HuH-7 (cell line): ENCODE data around the gene TUNAR.

Source experiments
- DNase-seq: peaks from one replicate; pipeline ENCODE4 v3.0.0; 2011; ENCODE audit warnings: low spot score

Gene TUNAR

GRCh38 chr14:95876761-95877538 lies at the start of gene TUNAR:
Gene TUNAR (plus strand): TSS chr14:95876832.
- DNase-seq, result no peak

- DNase-seq, result no peak
Measured at GRCh38 chr14:95828649-95829265, 47.9 kb upstream of the TUNAR start.

- no peak for DNase-seq
Measured at GRCh38 chr14:95829321-95829720, 47.3 kb upstream of the TUNAR start.

GRCh38 chr14:95830386-95830785 lies 46.2 kb upstream of the TUNAR start:
- DNase-seq, result no peak

GRCh38 chr14:95831041-95831440 lies 45.6 kb upstream of the TUNAR start:
- no peak for DNase-seq

GRCh38 chr14:95831468-95831867 lies 45.2 kb upstream of the TUNAR start:
- no peak for DNase-seq

- DNase-seq, result no peak
Measured at GRCh38 chr14:95832012-95832411, 44.6 kb upstream of the TUNAR start.

GRCh38 chr14:95833429-95833828 lies 43.2 kb upstream of the TUNAR start:
- DNase-seq, result no peak

GRCh38 chr14:95834496-95834895 lies 42.1 kb upstream of the TUNAR start:
- no peak for DNase-seq

GRCh38 chr14:95835121-95835730 lies 41.4 kb upstream of the TUNAR start:
- no peak for DNase-seq

GRCh38 chr14:95838862-95839261 lies 37.8 kb upstream of the TUNAR start:
- DNase-seq, result no peak

- DNase-seq, result no peak
Measured at GRCh38 chr14:95840094-95840700, 36.4 kb upstream of the TUNAR start.

- DNase-seq, result no peak
Measured at GRCh38 chr14:95841668-95842067, 35.0 kb upstream of the TUNAR start.

GRCh38 chr14:95849761-95850160 lies 26.9 kb upstream of the TUNAR start:
- DNase-seq, result no peak

GRCh38 chr14:95850429-95850828 lies 26.2 kb upstream of the TUNAR start:
- DNase-seq, result no peak

GRCh38 chr14:95855606-95856005 lies 21.0 kb upstream of the TUNAR start:
- DNase-seq, result no peak

- no peak for DNase-seq
Measured at GRCh38 chr14:95857275-95857674, 19.4 kb upstream of the TUNAR start.

- no peak for DNase-seq
Measured at GRCh38 chr14:95858893-95859292, 17.7 kb upstream of the TUNAR start.

GRCh38 chr14:95862243-95862642 lies 14.4 kb upstream of the TUNAR start:
- DNase-seq, result no peak

GRCh38 chr14:95863295-95863694 lies 13.3 kb upstream of the TUNAR start:
- DNase-seq, result no peak

- DNase-seq, result no peak
Measured at GRCh38 chr14:95869776-95870175, 6.9 kb upstream of the TUNAR start.

GRCh38 chr14:95870772-95871171 lies 5.9 kb upstream of the TUNAR start:
- no peak for DNase-seq

GRCh38 chr14:95871531-95871930 lies 5.1 kb upstream of the TUNAR start:
- no peak for DNase-seq
